Gastrocnemius medialis (tissue), 4 donors: ENCODE data around the gene CTTNBP2NL.

Experiments
- CTCF ChIP-seq, 5 experiments: fragments of 450-650 bp in 3 of 5; fragments of 200-600 bp in 2 of 5; sonication (generic) in 2 of 5; IDR thresholded peaks in 4 of 5; conservative IDR thresholded peaks in 1 of 5; 1 replicate in 4 of 5; 2 replicates in 1 of 5; pipeline ENCODE4 v1.5.1; 2016 to 2019; ENCODE audit warnings: antibody characterized with exemption in 5 of 5, mild to moderate bottlenecking in 3 of 5, moderate library complexity in 3 of 5
- POLR2A ChIP-seq, 2 donors: fragments of 450-650 bp; IDR thresholded peaks; one replicate each; pipeline ENCODE4 v1.6.1; 2017; ENCODE audit warnings: antibody characterized with exemption in 2 of 2, mild to moderate bottlenecking in 2 of 2, moderate library complexity in 2 of 2

- no peak for TF ChIP-seq POLR2A (IDR thresholded peaks at IDR 0.05)
- no peak for TF ChIP-seq CTCF (IDR thresholded peaks at IDR 0.05 in 4 of 5, conservative IDR thresholded peaks at IDR 0.05 in 1 of 5)
Observed at GRCh38 chr1:112395256-112395820, 676 bp upstream of the CTTNBP2NL start.
